ENCODE measurements around the gene RAD50.

- no peak for TF ChIP-seq CTCF (IDR thresholded peaks at IDR 0.05; ENCODE audit: low read length)
- TF ChIP-seq EZH2 (optimal IDR thresholded peaks at IDR 0.05; ENCODE audit: low read depth, low read length), result no peak
Observed at GRCh38 chr5:132556153-132556762, 519 bp upstream of the RAD50 start.
